Keratinocyte (primary cell): ENCODE results near the gene HIVEP2. TPM values are rescaled to one million over a fixed set of nuclear protein-coding genes. Genes with fewer than 3 reads are reported as not detected.

Source experiments
- DNase-seq: peaks from one replicate; pipeline ENCODE4 v3.0.0-alpha.2; 2011; ENCODE audit warnings: low read depth, missing footprints, low spot score
- FAIRE-seq: peaks from 2 replicates; lab custom pipeline; 2011; peaks lifted over from hg19 to GRCh38; lab: Jason Lieb, UNC
- H2AFZ ChIP-seq: 2 replicates; pipeline ENCODE4 v1.6.0; 2012; ENCODE audit warnings: low read length, control low read depth, inconsistent platforms; ENCODE audit not compliant: control insufficient read depth
- H3K27ac ChIP-seq: 2 replicates; pipeline ENCODE4 v1.5.1; 2011; ENCODE audit warnings: low read length; ENCODE audit not compliant: control insufficient read depth, insufficient read depth
- H3K27me3 ChIP-seq: 3 replicates; pipeline ENCODE4 v1.6.0; 2011; ENCODE audit warnings: low read length; ENCODE audit not compliant: control insufficient read depth, insufficient read depth; ENCODE audit errors: extremely low read depth
- H3K36me3 ChIP-seq, 2 experiments: 2 replicates in 1 of 2; 3 replicates in 1 of 2; pipeline ENCODE4 v1.5.1; 2011; ENCODE audit warnings: low read length in 2 of 2, mild to moderate bottlenecking in 1 of 2; ENCODE audit not compliant: control insufficient read depth in 2 of 2, insufficient read depth in 2 of 2; ENCODE audit errors: extremely low read depth in 1 of 2
- H3K4me1 ChIP-seq: 3 replicates; pipeline ENCODE4 v1.5.1; 2011; ENCODE audit warnings: low read length; ENCODE audit not compliant: control insufficient read depth, insufficient read depth; ENCODE audit errors: extremely low read depth
- H3K4me2 ChIP-seq: 3 replicates; pipeline ENCODE4 v1.6.0; 2011; ENCODE audit warnings: low read depth, low read length; ENCODE audit not compliant: control insufficient read depth, insufficient read depth; ENCODE audit errors: extremely low read depth
- H3K4me3 ChIP-seq, 3 experiments: fragments of 200-600 bp in 1 of 3; sonication (generic) in 1 of 3; 2 replicates in 2 of 3; 3 replicates in 1 of 3; pipeline ENCODE4 v1.5.1; 2011 to 2016; ENCODE audit warnings: low read length in 3 of 3, mild to moderate bottlenecking in 3 of 3, control low read depth in 2 of 3, inconsistent platforms in 1 of 3, low read depth in 1 of 3, mixed read lengths in 1 of 3, mixed run types in 1 of 3, moderate library complexity in 1 of 3; ENCODE audit not compliant: control insufficient read depth in 2 of 3, insufficient read depth in 2 of 3; ENCODE audit errors: extremely low read depth in 1 of 3
- H3K79me2 ChIP-seq: 2 replicates; pipeline ENCODE4 v1.6.0; 2012; ENCODE audit warnings: low read length; ENCODE audit not compliant: control insufficient read depth, insufficient read depth
- H3K9ac ChIP-seq: 3 replicates; pipeline ENCODE4 v1.6.0; 2011; ENCODE audit warnings: low read length; ENCODE audit not compliant: control insufficient read depth, insufficient read depth; ENCODE audit errors: extremely low read depth
- H3K9me1 ChIP-seq: 3 replicates; pipeline ENCODE4 v1.6.0; 2011; ENCODE audit warnings: low read length; ENCODE audit not compliant: control insufficient read depth, insufficient read depth; ENCODE audit errors: extremely low read depth
- H3K9me3 ChIP-seq: 2 replicates; pipeline ENCODE4 v1.5.1; 2012; ENCODE audit warnings: low read depth, low read length; ENCODE audit not compliant: control insufficient read depth
- H4K20me1 ChIP-seq: 3 replicates; pipeline ENCODE4 v1.6.0; 2011; ENCODE audit warnings: low read length; ENCODE audit not compliant: control insufficient read depth, insufficient read depth; ENCODE audit errors: extremely low read depth
- EZH2 ChIP-seq: IDR thresholded peaks from one replicate; pipeline ENCODE4 v1.6.1; 2012; ENCODE audit warnings: inconsistent platforms, mild to moderate bottlenecking, low read length, moderate library complexity
- dilution Hi-C: fragments of 300-500 bp; cut with MboI; formaldehyde crosslinking; loops from one replicate; pipeline ENCODE4 v1.7.0; 2020; ENCODE audit warnings: low sequenced_read_pairs; ENCODE audit not compliant: extremely low pct_ligation_motif_present
- polyA plus RNA-seq, 5 experiments: library from polyadenylated mRNA; depleted of rRNA in 3 of 5; stranded (reverse) in 3 of 5; stranded (forward) in 1 of 5; unstranded in 1 of 5; fragments of >200 nt; gene quantifications; 1 replicate in 1 of 5; 2 replicates in 3 of 5; 3 replicates in 1 of 5; pipeline versions ENCODE4 v1.2.1 to v1.2.3, GENCODE V29; 2011 to 2012; ENCODE audit warnings: missing spikeins in 2 of 5, low read depth in 1 of 5, low replicate concordance in 1 of 5
- TF ChIP-seq, protein P1 (sequence below), 3 experiments: IDR thresholded peaks in 1 of 3; conservative IDR thresholded peaks in 1 of 3; optimal IDR thresholded peaks in 1 of 3; 2 replicates in 2 of 3; 3 replicates in 1 of 3; pipeline versions ENCODE3 to v1.5.1; 2011; ENCODE audit warnings: low read length in 3 of 3, mild to moderate bottlenecking in 3 of 3, moderate library complexity in 2 of 3, control low read depth in 1 of 3, inconsistent platforms in 1 of 3; ENCODE audit not compliant: insufficient read depth in 2 of 3; ENCODE audit errors: extremely low read depth in 1 of 3

HIVEP2 gene
- polyA plus RNA-seq, 1 donor (not counting 4 experiments of a cell fraction or from before 2014, with no cell fraction given), result 8.9 TPM

DNA sequence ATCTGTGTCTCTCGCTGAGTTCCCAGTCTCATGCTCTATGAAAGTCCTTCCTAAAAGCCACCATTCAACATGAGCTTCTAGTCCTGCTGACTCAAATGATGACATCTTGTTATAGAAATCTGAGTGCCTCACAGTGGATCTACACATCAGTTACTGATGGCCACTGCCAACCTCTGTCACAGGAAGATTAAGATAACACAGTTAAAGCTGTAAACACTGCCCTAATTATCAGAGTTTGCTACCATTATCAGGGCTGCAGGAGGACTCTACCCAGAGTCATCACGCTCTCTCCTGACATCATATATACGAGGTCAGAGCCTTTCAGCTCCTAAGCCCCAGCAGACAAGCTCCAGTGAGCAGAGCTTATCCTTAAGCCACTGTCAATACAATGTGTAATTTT lies 63.2 kb downstream of the HIVEP2 start:
- no peak for FAIRE-seq
- peaks cover 23% of the 10 kb centered on the region for H3K79me2 ChIP-seq

DNA sequence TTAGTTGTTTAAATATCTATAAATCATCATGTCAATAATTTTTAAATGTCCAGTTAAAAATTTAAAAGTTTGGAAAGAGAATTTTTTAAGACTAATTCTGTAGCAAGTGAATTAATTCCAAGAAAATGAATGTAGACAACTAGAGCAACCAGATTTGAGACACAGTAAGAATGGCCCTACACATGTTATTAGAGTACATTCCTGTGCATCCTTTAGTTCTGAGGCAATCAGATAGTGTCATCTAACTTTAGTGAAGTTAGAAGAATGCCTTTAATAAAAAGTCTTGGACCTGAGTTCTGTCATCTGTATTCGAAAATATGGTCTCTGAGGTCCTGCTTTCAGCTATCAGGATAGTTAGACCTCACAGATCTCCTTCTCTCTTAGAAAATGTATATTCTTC lies 63.7 kb downstream of the HIVEP2 start:
- peaks cover 1 to 3% of the 10 kb centered on the region in 2 experiments for H3K36me3 ChIP-seq
- FAIRE-seq (no peak), DNase-seq (no peak)
- no peak overlapping the region for H3K4me3 ChIP-seq
- H3K9me3 ChIP-seq, result no peaks in the 10 kb centered on the region
- no peak for TF ChIP-seq EZH2
- TF ChIP-seq, protein P1, sequence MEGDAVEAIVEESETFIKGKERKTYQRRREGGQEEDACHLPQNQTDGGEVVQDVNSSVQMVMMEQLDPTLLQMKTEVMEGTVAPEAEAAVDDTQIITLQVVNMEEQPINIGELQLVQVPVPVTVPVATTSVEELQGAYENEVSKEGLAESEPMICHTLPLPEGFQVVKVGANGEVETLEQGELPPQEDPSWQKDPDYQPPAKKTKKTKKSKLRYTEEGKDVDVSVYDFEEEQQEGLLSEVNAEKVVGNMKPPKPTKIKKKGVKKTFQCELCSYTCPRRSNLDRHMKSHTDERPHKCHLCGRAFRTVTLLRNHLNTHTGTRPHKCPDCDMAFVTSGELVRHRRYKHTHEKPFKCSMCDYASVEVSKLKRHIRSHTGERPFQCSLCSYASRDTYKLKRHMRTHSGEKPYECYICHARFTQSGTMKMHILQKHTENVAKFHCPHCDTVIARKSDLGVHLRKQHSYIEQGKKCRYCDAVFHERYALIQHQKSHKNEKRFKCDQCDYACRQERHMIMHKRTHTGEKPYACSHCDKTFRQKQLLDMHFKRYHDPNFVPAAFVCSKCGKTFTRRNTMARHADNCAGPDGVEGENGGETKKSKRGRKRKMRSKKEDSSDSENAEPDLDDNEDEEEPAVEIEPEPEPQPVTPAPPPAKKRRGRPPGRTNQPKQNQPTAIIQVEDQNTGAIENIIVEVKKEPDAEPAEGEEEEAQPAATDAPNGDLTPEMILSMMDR (optimal IDR thresholded peaks at IDR 0.05 in 1 of 3, IDR thresholded peaks at IDR 0.05 in 1 of 3, conservative IDR thresholded peaks at IDR 0.05 in 1 of 3; ENCODE audit: extremely low read depth in 1 of 3, insufficient read depth in 2 of 3, low read length in 3 of 3), result no peak
- no peaks in the 10 kb centered on the region for H3K27me3 ChIP-seq
- no peak overlapping the region for H3K27ac ChIP-seq
- no peak overlapping the region for H3K9ac ChIP-seq
- dilution Hi-C loops, result no loop called here
- peaks cover 18% of the 10 kb centered on the region for H3K4me1 ChIP-seq
- H2AFZ ChIP-seq, result no peak overlapping the region
- no peaks in the 10 kb centered on the region for H4K20me1 ChIP-seq
- peaks cover 23% of the 10 kb centered on the region for H3K79me2 ChIP-seq
- H3K9me1 ChIP-seq, result no peaks in the 10 kb centered on the region
- no peak overlapping the region for H3K4me2 ChIP-seq

More for the DNA sequence above, 63.2 kb downstream of the HIVEP2 start:
- Histone ChIP-seq H3K4me1 (peaks cover 22% of the 10 kb centered on the region), H3K9me3 (no peaks in the 10 kb centered on the region), H3K27ac (no peak overlapping the region), H3K9ac (no peak overlapping the region), H3K9me1 (no peaks in the 10 kb centered on the region), H3K4me2 (no peak overlapping the region), H3K36me3 (peaks cover 1 to 3% of the 10 kb centered on the region in 2 experiments), H2AFZ (no peak overlapping the region), H3K4me3 (no peak overlapping the region), H4K20me1 (no peaks in the 10 kb centered on the region), H3K27me3 (no peaks in the 10 kb centered on the region)
- dilution Hi-C loops, result no loop called here
- no peak for DNase-seq
- TF ChIP-seq EZH2, result no peak
- TF ChIP-seq, protein P1 (optimal IDR thresholded peaks at IDR 0.05 in 1 of 3, IDR thresholded peaks at IDR 0.05 in 1 of 3, conservative IDR thresholded peaks at IDR 0.05 in 1 of 3; ENCODE audit: extremely low read depth in 1 of 3, insufficient read depth in 2 of 3, low read length in 3 of 3), result no peak
